CD4-positive, alpha-beta memory T cell (primary cell): ENCODE results near the gene EIF2S2. TPM values are rescaled to one million over a fixed set of nuclear protein-coding genes. Genes with fewer than 3 reads are reported as not detected.

Experiments used
- CTCF ChIA-PET: fragments of 350-600 bp; sonication (Branson Sonifier 250); formaldehyde crosslinking; loops from one replicate; lab custom pipeline; 2021; ENCODE audit warnings: inconsistent platforms; ENCODE audit not compliant: partially characterized antibody; lab: Charles Lee
- POLR2A ChIA-PET: fragments of 350-600 bp; sonication (Branson Sonifier 250); formaldehyde crosslinking; loops from one replicate; lab custom pipeline; 2021; ENCODE audit not compliant: partially characterized antibody; lab: Charles Lee
- DNase-seq, 5 donors: peaks; one replicate each; pipeline versions ENCODE4 v3.0.0 to v3.0.0-alpha.2; 2020 to 2022; ENCODE audit warnings: mixed read lengths in 1 of 5
- H3K27ac ChIP-seq: one replicate; pipeline ENCODE4 v1.7.0; 2013; ENCODE audit warnings: low read depth, low read length
- H3K27me3 ChIP-seq: 2 replicates; pipeline ENCODE4 v1.7.0; 2013; ENCODE audit warnings: mild to moderate bottlenecking, low read length, moderate library complexity; ENCODE audit not compliant: insufficient read depth
- H3K36me3 ChIP-seq: 2 replicates; pipeline ENCODE4 v1.7.0; 2013; ENCODE audit warnings: mild to moderate bottlenecking, low read length, moderate library complexity; ENCODE audit not compliant: insufficient read depth
- H3K4me1 ChIP-seq: 2 replicates; pipeline ENCODE4 v1.7.0; 2013; ENCODE audit warnings: mild to moderate bottlenecking, low read length, moderate library complexity; ENCODE audit not compliant: insufficient read depth
- H3K4me3 ChIP-seq, 2 donors: one replicate each; pipeline ENCODE4 v1.7.0; 2013; ENCODE audit warnings: low read length in 2 of 2, mild to moderate bottlenecking in 1 of 2
- H3K9me3 ChIP-seq, 2 donors: one replicate each; pipeline ENCODE4 v1.7.0; 2013; ENCODE audit warnings: low read length in 2 of 2, control low read depth in 1 of 2; ENCODE audit not compliant: control insufficient read depth in 1 of 2
- H3K27ac Mint-ChIP-seq, 7 donors: one replicate each; pipeline ENCODE4 v1.8.0; 2020 to 2021; ENCODE audit warnings: mixed read lengths in 7 of 7, mild to moderate bottlenecking in 6 of 7, inconsistent platforms in 3 of 7, moderate library complexity in 3 of 7
- H3K27me3 Mint-ChIP-seq, 2 donors: one replicate each; pipeline ENCODE4 v1.8.0; 2020 to 2021; ENCODE audit warnings: mixed read lengths in 2 of 2
- H3K36me3 Mint-ChIP-seq, 2 donors: one replicate each; pipeline ENCODE4 v1.8.0; 2020 to 2021; ENCODE audit warnings: mixed read lengths in 2 of 2, inconsistent platforms in 1 of 2, mild to moderate bottlenecking in 1 of 2
- H3K4me1 Mint-ChIP-seq, 4 donors: one replicate each; pipeline ENCODE4 v1.8.0; 2020 to 2021; ENCODE audit warnings: mixed read lengths in 4 of 4, mild to moderate bottlenecking in 1 of 4
- H3K4me3 Mint-ChIP-seq, 8 donors: one replicate each; pipeline ENCODE4 v1.8.0; 2020 to 2021; ENCODE audit warnings: mixed read lengths in 8 of 8, mild to moderate bottlenecking in 7 of 8, moderate library complexity in 6 of 8, inconsistent platforms in 3 of 8
- H3K9me3 Mint-ChIP-seq, 8 donors: one replicate each; pipeline ENCODE4 v1.8.0; 2020 to 2021; ENCODE audit warnings: mixed read lengths in 8 of 8, mild to moderate bottlenecking in 5 of 8, inconsistent platforms in 3 of 8, moderate library complexity in 1 of 8
- intact Hi-C: fragments of 100-400 bp; cut with micrococcal nuclease; formaldehyde crosslinking; loops from one replicate; pipeline ENCODE4 v1.15.1; 2023
- polyA plus RNA-seq, 2 donors: library from polyadenylated mRNA; unstranded; fragments of 300-500 nt; fragmentation: Illumina TruSeq; gene quantifications; one replicate each; pipeline ENCODE4 v1.2.3, GENCODE V29; 2021
- total RNA-seq, 2 experiments: library from RNA; stranded (reverse); gene quantifications; one replicate each; pipeline ENCODE4 v1.2.3, GENCODE V29; 2021

Gene EIF2S2
- total and polyA plus RNA-seq, 4 experiments from 2014 or later, result 26.3 to 53.1 (median 43.1) TPM

DNA sequence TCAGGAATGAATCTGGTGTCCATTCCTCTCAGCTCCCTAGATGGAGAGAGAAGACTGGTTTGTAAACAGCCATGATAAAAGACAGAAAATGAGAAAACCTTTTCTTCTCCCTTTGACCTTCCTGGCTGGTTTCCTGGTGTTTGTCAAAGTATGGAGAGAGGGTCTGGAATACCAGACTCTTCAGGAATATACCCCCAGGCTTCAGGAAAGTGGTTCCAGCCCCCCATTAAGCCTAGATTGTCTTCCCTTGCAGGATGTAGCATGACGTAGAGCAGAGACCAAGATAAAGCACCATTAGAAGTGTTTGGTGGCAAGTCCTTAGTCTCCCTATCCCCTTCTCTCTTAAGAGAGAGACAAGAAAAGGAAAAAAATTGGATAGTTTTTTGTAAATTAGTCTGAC, 51.1 kb downstream of the EIF2S2 start:
- peaks cover 0 to 40% of the 10 kb centered on the region in 2 donors for H3K36me3 Mint-ChIP-seq
- Histone ChIP-seq H3K4me1 (peaks cover 45% of the 10 kb centered on the region), H3K36me3 (peaks cover 28% of the 10 kb centered on the region), H3K27ac (no peak overlapping the region), H3K27me3 (no peaks in the 10 kb centered on the region), H3K4me3 (no peak overlapping the region), H3K9me3 (no peaks in the 10 kb centered on the region)
- DNase-seq, result no peak
- peak overlapping the region; percentile 38 to 88 (median 71) for H3K27ac Mint-ChIP-seq
- H3K4me1 Mint-ChIP-seq, result peaks cover 54 to 91% (median 74%) of the 10 kb centered on the region in 4 donors
- no peaks in the 10 kb centered on the region for H3K9me3 Mint-ChIP-seq
- H3K27me3 Mint-ChIP-seq, result no peaks in the 10 kb centered on the region
- intact Hi-C loops, result no loop called here
- CTCF ChIA-PET, result interaction anchor here (1.2 to 1.6 kb wide), 3 partner anchors 8 to 146 kb away, joined by 3 to 5 read pairs (median 3); no protein-coding TSS in a partner anchor
- no peak overlapping the region for H3K4me3 Mint-ChIP-seq
- POLR2A ChIA-PET, result no interaction called here

- Mint-ChIP-seq H3K36me3 (peaks cover 0 to 26% of the 10 kb centered on the region in 2 donors), H3K4me1 (peaks cover 65 to 91% (median 78%) of the 10 kb centered on the region in 4 donors), H3K4me3 (peak overlapping the region in 3 of 8 donors; percentile 14 to 35 (median 22)), H3K9me3 (no peaks in the 10 kb centered on the region), H3K27ac (peak overlapping the region; percentile 9 to 72 (median 51)), H3K27me3 (no peaks in the 10 kb centered on the region)
- H3K27ac ChIP-seq, result no peak overlapping the region
- H3K4me3 ChIP-seq, result no peak overlapping the region
- ChIA-PET CTCF (interaction anchor here (0.9 kb wide), 1 partner anchor 9 kb away, joined by 3 read pairs; no protein-coding TSS in a partner anchor), POLR2A (interaction anchor here (1.5 kb wide), 1 partner anchor 9 kb away, joined by 4 read pairs; no protein-coding TSS in a partner anchor)
- peaks cover 67% of the 10 kb centered on the region for H3K4me1 ChIP-seq
- H3K36me3 ChIP-seq, result peaks cover 16% of the 10 kb centered on the region
- no peaks in the 10 kb centered on the region for H3K9me3 ChIP-seq
- DNase-seq, result peak; percentile 31 to 64 (median 51)
- H3K27me3 ChIP-seq, result no peaks in the 10 kb centered on the region
- intact Hi-C loops, result no loop called here
Observed at GRCh38 chr20:34058831-34059230, 53.2 kb downstream of the EIF2S2 start.

DNA sequence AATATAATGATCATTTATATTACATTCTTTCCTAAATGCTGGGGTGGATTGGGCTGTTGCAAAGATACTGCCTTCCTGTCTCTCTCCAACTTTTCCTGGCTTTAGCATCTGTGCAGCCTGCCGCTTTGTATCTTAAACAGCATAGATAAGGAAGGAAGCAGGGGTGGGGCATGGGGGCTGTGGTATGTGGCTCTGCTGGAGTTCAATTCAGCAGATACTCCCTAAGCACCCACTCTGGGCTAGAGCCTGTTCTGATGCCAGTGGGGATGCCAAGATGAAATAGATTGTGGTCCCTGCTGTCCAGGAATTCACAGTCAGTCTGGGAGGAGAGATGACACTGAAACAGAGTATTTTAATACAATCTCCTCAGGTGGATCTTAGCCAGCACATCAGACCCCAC, 56.8 kb downstream of the EIF2S2 start:
- H3K27ac Mint-ChIP-seq, result peak overlapping the region in 6 of 7 donors; percentile 8 to 86 (median 30)
- no peak overlapping the region for H3K4me3 ChIP-seq
- H3K4me1 Mint-ChIP-seq, result peaks cover 70 to 97% (median 84%) of the 10 kb centered on the region in 4 donors
- no peaks in the 10 kb centered on the region for H3K27me3 Mint-ChIP-seq
- H3K27ac ChIP-seq, result no peak overlapping the region
- ChIA-PET POLR2A (no interaction called here), CTCF (interaction anchor here (2.2 kb wide), 1 partner anchor 13 kb away, joined by 5 read pairs; no protein-coding TSS in a partner anchor)
- H3K4me1 ChIP-seq, result peaks cover 81% of the 10 kb centered on the region
- intact Hi-C loops, result no loop called here
- H3K4me3 Mint-ChIP-seq, result peak overlapping the region in 3 of 8 donors; percentile 5 to 41 (median 12)
- H3K9me3 ChIP-seq, result no peaks in the 10 kb centered on the region
- H3K27me3 ChIP-seq, result no peaks in the 10 kb centered on the region
- H3K9me3 Mint-ChIP-seq, result no peaks in the 10 kb centered on the region
- peaks cover 0 to 8% of the 10 kb centered on the region in 2 donors for H3K36me3 Mint-ChIP-seq
- H3K36me3 ChIP-seq, result peaks cover 10% of the 10 kb centered on the region
- no peak for DNase-seq

DNA sequence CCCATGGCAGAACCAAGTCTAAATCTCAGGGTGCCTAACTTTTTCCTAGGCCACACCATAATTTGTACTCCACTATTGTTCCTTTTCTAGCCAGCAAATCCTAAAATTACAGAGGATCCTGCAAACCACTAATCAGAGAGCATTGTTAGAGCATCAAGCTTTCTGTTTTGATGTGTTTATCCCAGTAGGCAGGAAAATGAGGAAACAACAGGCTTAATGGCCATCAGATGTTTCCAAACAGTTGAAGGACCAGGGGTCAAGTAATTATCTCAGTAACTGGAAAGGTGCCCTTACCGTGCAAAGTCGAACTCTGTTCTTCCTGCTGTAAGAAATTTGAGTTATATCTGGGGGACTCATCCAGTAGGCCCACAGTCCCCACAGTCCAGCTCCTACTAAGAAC, 59.6 kb downstream of the EIF2S2 start:
- POLR2A ChIA-PET, result no interaction called here

DNA sequence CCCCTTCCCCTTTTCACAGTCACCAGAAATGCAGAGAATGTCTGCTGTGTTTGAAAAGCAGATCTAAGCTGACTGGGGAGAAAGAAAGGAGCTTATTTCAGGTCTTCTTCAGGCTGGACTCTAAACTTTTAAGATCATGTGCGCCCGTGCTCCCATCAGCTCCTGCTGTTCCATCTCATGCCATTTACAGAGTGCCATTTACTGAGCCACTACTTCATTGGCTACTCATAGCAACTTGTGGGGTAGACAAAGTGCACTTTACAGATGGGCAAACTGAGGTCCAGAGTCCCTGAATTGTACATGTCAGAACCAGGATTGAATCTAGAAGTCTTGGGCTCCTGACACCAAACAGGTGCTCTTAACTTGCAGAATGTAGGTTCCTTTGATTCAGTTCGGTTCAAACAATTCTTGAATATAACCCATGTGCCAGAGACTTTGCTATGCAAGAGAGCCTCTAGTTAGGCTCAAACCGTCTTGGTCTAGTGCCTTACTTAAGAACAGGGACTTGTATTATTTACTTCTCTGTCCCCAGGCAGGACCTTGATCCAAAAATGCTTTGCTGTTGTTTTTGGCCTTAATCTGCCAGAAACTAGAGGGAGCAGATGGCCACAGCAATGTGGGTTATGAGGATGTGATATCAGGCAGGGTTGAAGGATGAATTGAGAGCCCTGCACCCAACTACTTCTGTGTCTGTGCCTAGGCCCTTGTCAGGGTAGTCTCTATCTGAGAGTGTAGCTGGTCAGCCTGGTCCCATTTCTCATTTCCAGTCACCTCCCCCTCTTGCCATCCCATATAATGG, 61.9 kb downstream of the EIF2S2 start:
- peaks cover 66 to 97% (median 85%) of the 10 kb centered on the region in 4 donors for H3K4me1 Mint-ChIP-seq
- no peak for DNase-seq
- H3K27ac ChIP-seq, result no peak overlapping the region
- H3K9me3 Mint-ChIP-seq, result no peaks in the 10 kb centered on the region
- intact Hi-C loops, result no loop called here
- H3K27me3 ChIP-seq, result no peaks in the 10 kb centered on the region
- CTCF ChIA-PET, result interaction anchor here (1.1 kb wide), 1 partner anchor 135 kb away, joined by 3 read pairs; no protein-coding TSS in a partner anchor
- H3K36me3 Mint-ChIP-seq, result peaks cover 0 to 24% of the 10 kb centered on the region in 2 donors
- peak overlapping the region in 6 of 7 donors; percentile 24 to 73 (median 56) for H3K27ac Mint-ChIP-seq
- H3K27me3 Mint-ChIP-seq, result no peaks in the 10 kb centered on the region
- H3K4me1 ChIP-seq, result peaks cover 69% of the 10 kb centered on the region
- H3K9me3 ChIP-seq, result no peaks in the 10 kb centered on the region
- POLR2A ChIA-PET, result no interaction called here
- H3K4me3 Mint-ChIP-seq, result no peak overlapping the region
- H3K4me3 ChIP-seq, result no peak overlapping the region
- no peaks in the 10 kb centered on the region for H3K36me3 ChIP-seq

More for the DNA sequence above, 59.6 kb downstream of the EIF2S2 start:
- Histone ChIP-seq H3K36me3 (no peaks in the 10 kb centered on the region), H3K27ac (no peak overlapping the region), H3K4me3 (no peak overlapping the region), H3K27me3 (no peaks in the 10 kb centered on the region), H3K9me3 (no peaks in the 10 kb centered on the region), H3K4me1 (peaks cover 71% of the 10 kb centered on the region)
- CTCF ChIA-PET, result interaction anchor here (1.3 kb wide), 1 partner anchor 18 kb away, joined by 3 read pairs; no protein-coding TSS in a partner anchor
- H3K4me1 Mint-ChIP-seq, result peaks cover 69 to 97% (median 84%) of the 10 kb centered on the region in 4 donors
- peak overlapping the region in 1 of 8 donors; percentile 55 for H3K4me3 Mint-ChIP-seq
- H3K27ac Mint-ChIP-seq, result peak overlapping the region in 3 of 7 donors; percentile 54 to 56 (median 55)
- no peaks in the 10 kb centered on the region for H3K9me3 Mint-ChIP-seq
- DNase-seq, result no peak
- H3K36me3 Mint-ChIP-seq, result peaks cover 0 to 11% of the 10 kb centered on the region in 2 donors
- no peaks in the 10 kb centered on the region for H3K27me3 Mint-ChIP-seq
- intact Hi-C loops, result no loop called here

GRCh38 chr20:34049389-34049788, 62.7 kb downstream of the EIF2S2 start:
- peak overlapping the region in 5 of 7 donors; percentile 8 to 65 (median 56) for H3K27ac Mint-ChIP-seq
- POLR2A ChIA-PET, result no interaction called here
- no peak overlapping the region for H3K4me3 Mint-ChIP-seq
- CTCF ChIA-PET, result interaction anchor here (0.9 to 1.1 kb wide), 2 partner anchors 18 to 134 kb away, joined by 3 to 5 read pairs; no protein-coding TSS in a partner anchor
- intact Hi-C loops, result no loop called here
- no peak overlapping the region for H3K4me3 ChIP-seq
- no peaks in the 10 kb centered on the region for H3K9me3 ChIP-seq
- H3K27ac ChIP-seq, result no peak overlapping the region
- H3K4me1 ChIP-seq, result peaks cover 68% of the 10 kb centered on the region
- H3K27me3 ChIP-seq, result no peaks in the 10 kb centered on the region
- H3K4me1 Mint-ChIP-seq, result peaks cover 64 to 97% (median 82%) of the 10 kb centered on the region in 4 donors
- no peak for DNase-seq
- no peaks in the 10 kb centered on the region for H3K36me3 ChIP-seq
- H3K36me3 Mint-ChIP-seq, result peaks cover 0 to 24% of the 10 kb centered on the region in 2 donors
- H3K9me3 Mint-ChIP-seq, result no peaks in the 10 kb centered on the region
- no peaks in the 10 kb centered on the region for H3K27me3 Mint-ChIP-seq

GRCh38 chr20:34047917-34048316, 64.1 kb downstream of the EIF2S2 start:
- H3K36me3 Mint-ChIP-seq, result peaks cover 0 to 29% of the 10 kb centered on the region in 2 donors
- DNase-seq, result no peak
- POLR2A ChIA-PET, result interaction anchor here (1.0 kb wide), 1 partner anchor 65 kb away, joined by 3 read pairs; no protein-coding TSS in a partner anchor
- H3K4me1 Mint-ChIP-seq, result peaks cover 64 to 97% (median 82%) of the 10 kb centered on the region in 4 donors
- H3K4me1 ChIP-seq, result peaks cover 62% of the 10 kb centered on the region
- H3K27me3 ChIP-seq, result no peaks in the 10 kb centered on the region
- CTCF ChIA-PET, result no interaction called here
- peak overlapping the region in 4 of 7 donors; percentile 17 to 70 (median 42) for H3K27ac Mint-ChIP-seq
- no peaks in the 10 kb centered on the region for H3K9me3 ChIP-seq
- H3K36me3 ChIP-seq, result no peaks in the 10 kb centered on the region
- H3K27ac ChIP-seq, result no peak overlapping the region
- no peaks in the 10 kb centered on the region for H3K9me3 Mint-ChIP-seq
- intact Hi-C loops, result no loop called here
- no peak overlapping the region for H3K4me3 ChIP-seq
- H3K4me3 Mint-ChIP-seq, result no peak overlapping the region
- no peaks in the 10 kb centered on the region for H3K27me3 Mint-ChIP-seq
